Measurements from ENCODE around the gene FHIT. TPM values are rescaled to one million over a fixed set of nuclear protein-coding genes. Genes with fewer than 3 reads are reported as not detected.

Gene FHIT
- total RNA-seq, 4 donors from 2014 or later = 4.6 to 6.1 (median 5.7) TPM

- Histone ChIP-seq H3K36me3 (no peaks in the 10 kb centered on the region), H3K4me1 (no peaks in the 10 kb centered on the region), H3K27ac (replicated peaks in 1 of 4) (no peak overlapping the region), H3K4me3 (no peak overlapping the region), H3K27me3 (no peaks in the 10 kb centered on the region), H3K9me3 (no peaks in the 10 kb centered on the region)
- intact Hi-C loops (cut with DNase I) = no loop called here
- DNase-seq (ENCODE audit: extremely low spot score) = no peak
- no peak for TF ChIP-seq POLR2AphosphoS5 (IDR thresholded peaks at IDR 0.05)
- TF ChIP-seq, protein P1, sequence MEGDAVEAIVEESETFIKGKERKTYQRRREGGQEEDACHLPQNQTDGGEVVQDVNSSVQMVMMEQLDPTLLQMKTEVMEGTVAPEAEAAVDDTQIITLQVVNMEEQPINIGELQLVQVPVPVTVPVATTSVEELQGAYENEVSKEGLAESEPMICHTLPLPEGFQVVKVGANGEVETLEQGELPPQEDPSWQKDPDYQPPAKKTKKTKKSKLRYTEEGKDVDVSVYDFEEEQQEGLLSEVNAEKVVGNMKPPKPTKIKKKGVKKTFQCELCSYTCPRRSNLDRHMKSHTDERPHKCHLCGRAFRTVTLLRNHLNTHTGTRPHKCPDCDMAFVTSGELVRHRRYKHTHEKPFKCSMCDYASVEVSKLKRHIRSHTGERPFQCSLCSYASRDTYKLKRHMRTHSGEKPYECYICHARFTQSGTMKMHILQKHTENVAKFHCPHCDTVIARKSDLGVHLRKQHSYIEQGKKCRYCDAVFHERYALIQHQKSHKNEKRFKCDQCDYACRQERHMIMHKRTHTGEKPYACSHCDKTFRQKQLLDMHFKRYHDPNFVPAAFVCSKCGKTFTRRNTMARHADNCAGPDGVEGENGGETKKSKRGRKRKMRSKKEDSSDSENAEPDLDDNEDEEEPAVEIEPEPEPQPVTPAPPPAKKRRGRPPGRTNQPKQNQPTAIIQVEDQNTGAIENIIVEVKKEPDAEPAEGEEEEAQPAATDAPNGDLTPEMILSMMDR (IDR thresholded peaks at IDR 0.05) = no peak
- TF ChIP-seq EP300 (IDR thresholded peaks at IDR 0.05) = no peak
- no peak for TF ChIP-seq POLR2A (IDR thresholded peaks at IDR 0.05; ENCODE audit: low read depth)
Observed at GRCh38 chr3:59978979-59979378, 1272.3 kb downstream of the FHIT start.

DNA sequence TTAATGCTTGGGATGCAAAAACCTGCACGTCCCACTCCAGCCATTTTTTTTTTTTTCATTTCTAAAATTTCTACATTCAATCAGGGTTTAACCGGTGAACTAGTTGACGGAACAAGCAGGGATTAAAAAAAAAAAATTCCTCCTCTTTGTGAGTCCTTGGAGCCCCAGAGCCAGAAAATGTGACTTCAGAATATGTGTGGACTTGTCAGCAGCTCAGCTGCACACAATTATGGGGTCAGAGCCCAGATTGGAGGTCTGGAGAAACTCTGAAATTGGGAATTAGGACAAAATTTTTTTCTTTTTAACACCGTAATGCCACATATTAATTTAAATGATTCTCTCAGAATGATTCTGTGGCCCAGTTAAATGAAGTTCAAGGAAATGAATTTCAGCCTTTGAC, 1280.5 kb downstream of the FHIT start:
- no peaks in the 10 kb centered on the region for H3K27me3 ChIP-seq
- 76% methylated on average over 4 of the region's 4 CpGs for WGBS
- no peaks in the 10 kb centered on the region for H3K36me3 ChIP-seq
- intact Hi-C loops (cut with DNase I) = no loop called here
- TF ChIP-seq POLR2AphosphoS5 (IDR thresholded peaks at IDR 0.05) (no peak), POLR2A (IDR thresholded peaks at IDR 0.05; ENCODE audit: low read depth) (no peak), EP300 (IDR thresholded peaks at IDR 0.05) (no peak)
- TF ChIP-seq, protein P1 (IDR thresholded peaks at IDR 0.05) = no peak
- no peaks in the 10 kb centered on the region for H3K9me3 ChIP-seq
- no peak overlapping the region for H3K27ac ChIP-seq (replicated peaks in 1 of 4)
- DNase-seq (ENCODE audit: extremely low spot score) = no peak
- no peaks in the 10 kb centered on the region for H3K4me1 ChIP-seq
- H3K4me3 ChIP-seq = no peak overlapping the region

- 66% methylated on average over 6 of the region's 6 CpGs for WGBS
- no peak overlapping the region for H3K27ac ChIP-seq (replicated peaks in 1 of 4)
- no peaks in the 10 kb centered on the region for H3K27me3 ChIP-seq
- no peaks in the 10 kb centered on the region for H3K36me3 ChIP-seq
- H3K9me3 ChIP-seq = no peaks in the 10 kb centered on the region
- TF ChIP-seq POLR2A (IDR thresholded peaks at IDR 0.05; ENCODE audit: low read depth) = no peak
- no peak for TF ChIP-seq EP300 (IDR thresholded peaks at IDR 0.05)
- TF ChIP-seq, protein P1 (IDR thresholded peaks at IDR 0.05) = no peak
- TF ChIP-seq POLR2AphosphoS5 (IDR thresholded peaks at IDR 0.05) = no peak
- intact Hi-C loops (cut with DNase I) = no loop called here
- no peaks in the 10 kb centered on the region for H3K4me1 ChIP-seq
- H3K4me3 ChIP-seq = no peak overlapping the region
- DNase-seq (ENCODE audit: extremely low spot score) = no peak
Observed at GRCh38 chr3:59970376-59970775, 1280.9 kb downstream of the FHIT start.

- WGBS = 87% methylated on average over 5 of the region's 5 CpGs
- TF ChIP-seq EP300 (IDR thresholded peaks at IDR 0.05) = no peak
- no peak for TF ChIP-seq POLR2A (IDR thresholded peaks at IDR 0.05; ENCODE audit: low read depth)
- TF ChIP-seq, protein P1 (IDR thresholded peaks at IDR 0.05) = no peak
- TF ChIP-seq POLR2AphosphoS5 (IDR thresholded peaks at IDR 0.05) = no peak
- Histone ChIP-seq H3K4me3 (no peak overlapping the region), H3K36me3 (no peaks in the 10 kb centered on the region), H3K4me1 (no peaks in the 10 kb centered on the region), H3K9me3 (no peaks in the 10 kb centered on the region), H3K27me3 (no peaks in the 10 kb centered on the region), H3K27ac (replicated peaks in 1 of 4) (no peak overlapping the region)
- intact Hi-C loops (cut with DNase I) = no loop called here
- no peak for DNase-seq (ENCODE audit: extremely low spot score)
Observed at GRCh38 chr3:59968513-59969045, 1282.7 kb downstream of the FHIT start.

DNA sequence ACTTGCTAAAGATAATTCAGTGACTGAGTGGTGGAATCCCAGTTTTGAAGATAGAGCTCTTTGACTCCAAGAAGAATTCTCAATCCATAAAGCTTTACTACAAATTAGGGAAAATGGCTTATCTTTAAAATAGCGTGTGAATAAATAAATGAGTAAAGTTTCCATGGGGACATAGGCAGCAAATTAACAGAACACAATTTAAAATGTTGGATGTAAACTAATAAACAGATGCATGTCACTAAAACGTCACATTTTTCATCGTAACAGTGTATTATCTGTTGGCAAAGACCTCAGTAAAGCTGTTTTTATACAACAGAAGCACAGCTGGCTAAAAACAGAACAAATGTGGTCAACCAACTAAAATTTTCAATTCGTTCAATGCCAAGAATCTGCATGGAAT, 1287.6 kb downstream of the FHIT start:
- intact Hi-C loops (cut with DNase I) = no loop called here
- no peak for TF ChIP-seq POLR2A (IDR thresholded peaks at IDR 0.05; ENCODE audit: low read depth)
- TF ChIP-seq EP300 (IDR thresholded peaks at IDR 0.05) = no peak
- TF ChIP-seq, protein P1 (IDR thresholded peaks at IDR 0.05) = no peak
- TF ChIP-seq POLR2AphosphoS5 (IDR thresholded peaks at IDR 0.05) = no peak
- Histone ChIP-seq H3K27me3 (no peaks in the 10 kb centered on the region), H3K9me3 (no peaks in the 10 kb centered on the region), H3K4me3 (no peak overlapping the region), H3K27ac (replicated peaks in 1 of 4) (no peak overlapping the region), H3K36me3 (no peaks in the 10 kb centered on the region), H3K4me1 (no peaks in the 10 kb centered on the region)
- WGBS = 66% methylated on average over 4 of the region's 4 CpGs
- DNase-seq (ENCODE audit: extremely low spot score) = no peak

Data from esophagus muscularis mucosa (tissue), 4 donors.